WTC11 (cell line): Measurements from ENCODE around the gene RDH11. TPM values are rescaled to one million over a fixed set of nuclear protein-coding genes. Genes with fewer than 3 reads are reported as not detected.

Source experiments
- ATAC-seq: fragments of 200-7000 bp; cut with Tn5 transposase; 2 replicates; pipeline ENCODE4 v1.10.0; 2021; ENCODE audit warnings: mild to moderate bottlenecking, moderate library complexity
- CTCF ChIA-PET: fragments of 300-600 bp; sonication (Branson Sonifier 250); formaldehyde crosslinking; loops from one replicate; lab custom pipeline; 2021; ENCODE audit warnings: antibody characterized with exemption; lab: Charles Lee
- POLR2A ChIA-PET: fragments of 350-600 bp; sonication (Branson Sonifier 250); formaldehyde crosslinking; loops from one replicate; lab custom pipeline; 2021; ENCODE audit warnings: antibody characterized with exemption; lab: Charles Lee
- DNase-seq: peaks from one replicate; pipeline ENCODE4 v3.0.0; 2021; ENCODE audit warnings: low spot score
- H3K27ac Mint-ChIP-seq: 2 replicates; pipeline ENCODE4 v1.8.0; 2021; ENCODE audit warnings: mixed read lengths
- H3K27me3 Mint-ChIP-seq: 2 replicates; pipeline ENCODE4 v1.8.0; 2021; ENCODE audit warnings: low read depth, mild to moderate bottlenecking, moderate library complexity, mixed read lengths
- H3K36me3 Mint-ChIP-seq: 2 replicates; pipeline ENCODE4 v1.8.0; 2021; ENCODE audit warnings: mixed read lengths
- H3K4me1 Mint-ChIP-seq: 2 replicates; pipeline ENCODE4 v1.8.0; 2022; ENCODE audit warnings: mixed read lengths
- H3K4me3 Mint-ChIP-seq: 2 replicates; pipeline ENCODE4 v1.8.0; 2021; ENCODE audit warnings: mild to moderate bottlenecking, moderate library complexity, mixed read lengths
- H3K9me3 Mint-ChIP-seq: 2 replicates; pipeline ENCODE4 v1.8.0; 2021; ENCODE audit warnings: mixed read lengths
- EMX1 ChIP-seq: fragments of 250-450 bp; sonication (Bioruptor Pico); IDR thresholded peaks from 2 replicates; pipeline ENCODE4 v1.8.0; 2021; ENCODE audit warnings: mild to moderate bottlenecking
- ESRRA ChIP-seq: sonication (generic); formaldehyde crosslinking; IDR thresholded peaks from 2 replicates; pipeline ENCODE4 v1.8.1; 2022; ENCODE audit warnings: mild to moderate bottlenecking, missing genetic modification reagents, borderline replicate concordance
- FOXJ3 ChIP-seq: sonication (generic); formaldehyde crosslinking; IDR thresholded peaks from 2 replicates; pipeline ENCODE4 v1.9.0; 2021; ENCODE audit warnings: missing genetic modification reagents, mild to moderate bottlenecking, borderline replicate concordance
- FOXK1 ChIP-seq: sonication (generic); formaldehyde crosslinking; IDR thresholded peaks from 2 replicates; pipeline ENCODE4 v1.8.0; 2022; ENCODE audit warnings: mild to moderate bottlenecking, moderate library complexity, missing genetic modification reagents
- FOXP1 ChIP-seq: sonication (generic); formaldehyde crosslinking; IDR thresholded peaks from 2 replicates; pipeline ENCODE4 v1.8.0; 2022; ENCODE audit warnings: missing genetic modification reagents, mild to moderate bottlenecking, moderate library complexity, borderline replicate concordance
- GABPB1 ChIP-seq: sonication (generic); formaldehyde crosslinking; IDR thresholded peaks from 2 replicates; pipeline ENCODE4 v1.8.1; 2023; ENCODE audit warnings: mild to moderate bottlenecking, missing genetic modification reagents
- HMGA2 ChIP-seq: fragments of 250-450 bp; sonication (Bioruptor Pico); IDR thresholded peaks from 2 replicates; pipeline ENCODE4 v1.4.0; 2021; ENCODE audit warnings: mild to moderate bottlenecking, moderate library complexity
- IRF2 ChIP-seq: sonication (generic); formaldehyde crosslinking; IDR thresholded peaks from 2 replicates; pipeline ENCODE4 v1.8.0; 2022; ENCODE audit warnings: low read depth, missing genetic modification reagents, borderline replicate concordance
- MLX ChIP-seq: sonication (generic); formaldehyde crosslinking; IDR thresholded peaks from 2 replicates; pipeline ENCODE4 v1.8.1; 2023; ENCODE audit warnings: mild to moderate bottlenecking, missing genetic modification reagents, moderate library complexity
- MYBL2 ChIP-seq: sonication (generic); formaldehyde crosslinking; IDR thresholded peaks from 2 replicates; pipeline ENCODE4 v1.8.1; 2023; ENCODE audit warnings: mild to moderate bottlenecking, moderate library complexity, missing genetic modification reagents
- NFATC4 ChIP-seq: fragments of 250-450 bp; sonication (Bioruptor Pico); IDR thresholded peaks from 2 replicates; pipeline ENCODE4 v1.9.0; 2021; ENCODE audit warnings: mild to moderate bottlenecking
- NFE2L1 ChIP-seq: sonication (generic); formaldehyde crosslinking; IDR thresholded peaks from 2 replicates; pipeline ENCODE4 v1.8.1; 2023; ENCODE audit warnings: missing genetic modification reagents
- NR2C2 ChIP-seq: sonication (generic); formaldehyde crosslinking; IDR thresholded peaks from 2 replicates; pipeline ENCODE4 v1.8.0; 2022; ENCODE audit warnings: mild to moderate bottlenecking, missing genetic modification reagents
- RORB ChIP-seq: fragments of 250-450 bp; sonication (Bioruptor Pico); IDR thresholded peaks from 2 replicates; pipeline ENCODE4 v1.9.0; 2021; ENCODE audit warnings: mild to moderate bottlenecking
- TEAD1 ChIP-seq: sonication (generic); formaldehyde crosslinking; IDR thresholded peaks from 2 replicates; pipeline ENCODE4 v1.8.0; 2022; ENCODE audit warnings: mild to moderate bottlenecking, missing genetic modification reagents
- TEAD4 ChIP-seq: sonication (generic); formaldehyde crosslinking; IDR thresholded peaks from 2 replicates; pipeline ENCODE4 v1.8.0; 2022; ENCODE audit warnings: mild to moderate bottlenecking, missing genetic modification reagents
- TP53 ChIP-seq: sonication (generic); formaldehyde crosslinking; IDR thresholded peaks from 2 replicates; pipeline ENCODE4 v1.8.1; 2023; ENCODE audit warnings: mild to moderate bottlenecking, missing genetic modification reagents
- ZBTB21 ChIP-seq: sonication (generic); formaldehyde crosslinking; IDR thresholded peaks from 2 replicates; pipeline ENCODE4 v1.8.1; 2023; ENCODE audit warnings: mild to moderate bottlenecking, missing genetic modification reagents, borderline replicate concordance
- ZNF219 ChIP-seq: sonication (generic); formaldehyde crosslinking; IDR thresholded peaks from 2 replicates; pipeline ENCODE4 v1.8.0; 2023; ENCODE audit warnings: missing genetic modification reagents, mild to moderate bottlenecking, borderline replicate concordance
- ZNF512 ChIP-seq: sonication (generic); formaldehyde crosslinking; IDR thresholded peaks from 2 replicates; pipeline ENCODE4 v1.8.1; 2022; ENCODE audit warnings: missing genetic modification reagents, borderline replicate concordance
- total RNA-seq: library from RNA; stranded (reverse); gene quantifications from 3 replicates; pipeline ENCODE4 v1.2.3, GENCODE V29; 2021
- TF ChIP-seq, protein P1 (sequence below): sonication (generic); formaldehyde crosslinking; IDR thresholded peaks from 2 replicates; pipeline ENCODE4 v1.8.0; 2022; ENCODE audit warnings: mild to moderate bottlenecking, missing genetic modification reagents
- TF ChIP-seq, protein P2 (sequence below): sonication (generic); formaldehyde crosslinking; IDR thresholded peaks from 2 replicates; pipeline ENCODE4 v1.8.1; 2022; ENCODE audit warnings: low read depth, missing genetic modification reagents, borderline replicate concordance

RDH11 gene
- total RNA-seq, 1 experiment from 2014 or later = 103 TPM

- no peak for TF ChIP-seq ZBTB21 (CRISPR knock-in tag)
- TF ChIP-seq FOXJ3 (CRISPR knock-in tag) = peak; percentile 22; the same call in 1 of the 2 replicates
- 0 out of 2 replicates have a peak, but pooled peaks have one; percentile 11 for TF ChIP-seq GABPB1 (CRISPR knock-in tag)
- TF ChIP-seq, protein P1, sequence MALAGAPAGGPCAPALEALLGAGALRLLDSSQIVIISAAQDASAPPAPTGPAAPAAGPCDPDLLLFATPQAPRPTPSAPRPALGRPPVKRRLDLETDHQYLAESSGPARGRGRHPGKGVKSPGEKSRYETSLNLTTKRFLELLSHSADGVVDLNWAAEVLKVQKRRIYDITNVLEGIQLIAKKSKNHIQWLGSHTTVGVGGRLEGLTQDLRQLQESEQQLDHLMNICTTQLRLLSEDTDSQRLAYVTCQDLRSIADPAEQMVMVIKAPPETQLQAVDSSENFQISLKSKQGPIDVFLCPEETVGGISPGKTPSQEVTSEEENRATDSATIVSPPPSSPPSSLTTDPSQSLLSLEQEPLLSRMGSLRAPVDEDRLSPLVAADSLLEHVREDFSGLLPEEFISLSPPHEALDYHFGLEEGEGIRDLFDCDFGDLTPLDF (CRISPR knock-in tag) = 0 out of 2 replicates have a peak, but pooled peaks have one; percentile 56
- TF ChIP-seq, all 79 proteins: peak for 11
Observed at GRCh38 chr14:67694791-67695393, 672 bp downstream of the RDH11 start (continued).

- DNase-seq = no peak
- Mint-ChIP-seq H3K27ac (no peak overlapping the region), H3K9me3 (no peaks in the 10 kb centered on the region), H3K36me3 (peaks cover 81% of the 10 kb centered on the region), H3K4me3 (no peak overlapping the region), H3K27me3 (no peaks in the 10 kb centered on the region), H3K4me1 (peaks cover 7% of the 10 kb centered on the region)
- ChIA-PET POLR2A (no interaction called here), CTCF (interaction anchor here (0.9 kb wide), 1 partner anchor 106 kb away, joined by 3 read pairs; no protein-coding TSS in a partner anchor)
- TF ChIP-seq MLX (no peak), EMX1 (CRISPR knock-in tag) (no peak), MYBL2 (CRISPR knock-in tag) (no peak), NR2C2 (CRISPR knock-in tag) (no peak), NFE2L1 (CRISPR knock-in tag) (no peak), TP53 (CRISPR knock-in tag) (no peak), NFATC4 (CRISPR knock-in tag) (no peak), HMGA2 (CRISPR knock-in tag) (no peak), RORB (CRISPR knock-in tag) (no peak), TEAD4 (no peak), FOXK1 (no peak), TEAD1 (CRISPR knock-in tag) (no peak), FOXP1 (CRISPR knock-in tag) (no peak), ZNF219 (CRISPR knock-in tag) (no peak), ZNF512 (CRISPR knock-in tag) (no peak), ESRRA (CRISPR knock-in tag) (no peak), IRF2 (CRISPR knock-in tag) (no peak)
- TF ChIP-seq, protein P2, sequence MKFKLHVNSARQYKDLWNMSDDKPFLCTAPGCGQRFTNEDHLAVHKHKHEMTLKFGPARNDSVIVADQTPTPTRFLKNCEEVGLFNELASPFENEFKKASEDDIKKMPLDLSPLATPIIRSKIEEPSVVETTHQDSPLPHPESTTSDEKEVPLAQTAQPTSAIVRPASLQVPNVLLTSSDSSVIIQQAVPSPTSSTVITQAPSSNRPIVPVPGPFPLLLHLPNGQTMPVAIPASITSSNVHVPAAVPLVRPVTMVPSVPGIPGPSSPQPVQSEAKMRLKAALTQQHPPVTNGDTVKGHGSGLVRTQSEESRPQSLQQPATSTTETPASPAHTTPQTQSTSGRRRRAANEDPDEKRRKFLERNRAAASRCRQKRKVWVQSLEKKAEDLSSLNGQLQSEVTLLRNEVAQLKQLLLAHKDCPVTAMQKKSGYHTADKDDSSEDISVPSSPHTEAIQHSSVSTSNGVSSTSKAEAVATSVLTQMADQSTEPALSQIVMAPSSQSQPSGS (CRISPR knock-in tag) = no peak
- no peak for ATAC-seq
Observed at GRCh38 chr14:67690011-67690410, 5.6 kb downstream of the RDH11 start.
